ENCODE data around the gene SLC8A3.

The SLC8A3 gene

GRCh38 chr14:70118064-70118463, 70.7 kb downstream of the SLC8A3 start:
- H3K4me2 ChIP-seq (ENCODE audit: low read depth, low read length, poor library complexity, severe bottlenecking) = no peak overlapping the region
- H3K9me2 ChIP-seq (replicated peaks; ENCODE audit: low read depth, low read length) = no peaks in the 10 kb centered on the region
- H3K36me3 ChIP-seq (ENCODE audit: insufficient read depth, low read length) = no peaks in the 10 kb centered on the region
- no peaks in the 10 kb centered on the region for H3K9me3 ChIP-seq (ENCODE audit: insufficient read depth, low read depth, low read length)
- TF ChIP-seq EZH2phosphoT487 (IDR thresholded peaks at IDR 0.05; ENCODE audit: borderline replicate concordance) (no peak), CTCF (conservative IDR thresholded peaks at IDR 0.05; ENCODE audit: low read length) (no peak)
- H3K4me1 ChIP-seq (ENCODE audit: insufficient read depth, low read length, poor library complexity, severe bottlenecking) = no peaks in the 10 kb centered on the region
- no peaks in the 10 kb centered on the region for H3K27me3 ChIP-seq (ENCODE audit: insufficient read depth, low read length, poor library complexity, severe bottlenecking)
- no peaks in the 10 kb centered on the region for H3K79me2 ChIP-seq (ENCODE audit: insufficient read depth, low read length)
- H3F3A ChIP-seq (ENCODE audit: low read depth) = no peaks in the 10 kb centered on the region
- H4K20me1 ChIP-seq (ENCODE audit: insufficient read depth, low read length, poor library complexity, severe bottlenecking) = no peaks in the 10 kb centered on the region
- no peak overlapping the region for H3K4me3 ChIP-seq (ENCODE audit: low read length, poor library complexity, severe bottlenecking)
- no peak overlapping the region for H2AFZ ChIP-seq (ENCODE audit: low read length)
- H3K9ac ChIP-seq (ENCODE audit: low read depth, low read length, poor library complexity, severe bottlenecking) = no peak overlapping the region

- Histone ChIP-seq H3K79me2 (ENCODE audit: insufficient read depth, low read length) (no peaks in the 10 kb centered on the region), H3K4me3 (ENCODE audit: low read length, poor library complexity, severe bottlenecking) (no peak overlapping the region), H2AFZ (ENCODE audit: low read length) (no peak overlapping the region), H3K9me2 (replicated peaks; ENCODE audit: low read depth, low read length) (no peaks in the 10 kb centered on the region), H4K20me1 (ENCODE audit: insufficient read depth, low read length, poor library complexity, severe bottlenecking) (no peaks in the 10 kb centered on the region), H3K4me2 (ENCODE audit: low read depth, low read length, poor library complexity, severe bottlenecking) (no peak overlapping the region), H3K4me1 (ENCODE audit: insufficient read depth, low read length, poor library complexity, severe bottlenecking) (no peaks in the 10 kb centered on the region), H3K36me3 (ENCODE audit: insufficient read depth, low read length) (no peaks in the 10 kb centered on the region), H3K9me3 (ENCODE audit: insufficient read depth, low read depth, low read length) (no peaks in the 10 kb centered on the region), H3F3A (ENCODE audit: low read depth) (no peaks in the 10 kb centered on the region), H3K9ac (ENCODE audit: low read depth, low read length, poor library complexity, severe bottlenecking) (no peak overlapping the region), H3K27me3 (ENCODE audit: insufficient read depth, low read length, poor library complexity, severe bottlenecking) (no peaks in the 10 kb centered on the region)
- no peak for TF ChIP-seq EZH2phosphoT487 (IDR thresholded peaks at IDR 0.05; ENCODE audit: borderline replicate concordance)
- no peak for TF ChIP-seq CTCF (conservative IDR thresholded peaks at IDR 0.05; ENCODE audit: low read length)
Measured at GRCh38 chr14:70116278-70116677, 72.5 kb downstream of the SLC8A3 start.

DNA sequence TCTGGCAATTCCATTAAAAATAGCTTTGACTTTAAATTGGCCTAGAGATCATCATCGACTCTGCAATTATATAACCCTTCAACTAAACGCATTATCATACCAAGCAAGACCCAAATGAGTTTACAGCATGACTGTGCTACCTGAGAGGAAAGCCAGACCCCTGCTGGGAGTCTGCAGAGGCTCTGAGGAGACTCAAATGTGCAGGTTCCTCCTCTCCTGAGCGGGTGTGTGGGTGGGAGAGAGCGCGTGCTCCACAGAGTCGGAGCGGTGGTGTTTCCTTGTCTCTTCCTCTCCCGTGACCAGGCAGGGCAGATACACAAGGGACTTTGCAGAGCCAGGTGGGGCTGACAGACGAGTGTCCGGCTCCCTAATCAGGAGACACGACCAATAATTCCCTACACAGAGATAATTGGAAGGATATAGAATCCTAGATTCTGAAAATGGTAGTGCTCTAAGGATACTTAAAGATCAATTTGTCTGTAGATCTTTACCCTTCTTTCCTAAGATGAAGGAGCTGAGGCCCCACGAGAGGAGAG, 74.1 kb downstream of the SLC8A3 start:
- Histone ChIP-seq H3K9me2 (replicated peaks; ENCODE audit: low read depth, low read length) (no peaks in the 10 kb centered on the region), H3K4me1 (ENCODE audit: insufficient read depth, low read length, poor library complexity, severe bottlenecking) (no peaks in the 10 kb centered on the region), H4K20me1 (ENCODE audit: insufficient read depth, low read length, poor library complexity, severe bottlenecking) (no peaks in the 10 kb centered on the region), H3K9ac (ENCODE audit: low read depth, low read length, poor library complexity, severe bottlenecking) (no peak overlapping the region), H3K27me3 (ENCODE audit: insufficient read depth, low read length, poor library complexity, severe bottlenecking) (no peaks in the 10 kb centered on the region), H3K36me3 (ENCODE audit: insufficient read depth, low read length) (no peaks in the 10 kb centered on the region), H3K79me2 (ENCODE audit: insufficient read depth, low read length) (no peaks in the 10 kb centered on the region), H3K4me3 (ENCODE audit: low read length, poor library complexity, severe bottlenecking) (no peak overlapping the region), H3K4me2 (ENCODE audit: low read depth, low read length, poor library complexity, severe bottlenecking) (no peak overlapping the region), H3F3A (ENCODE audit: low read depth) (no peaks in the 10 kb centered on the region), H3K9me3 (ENCODE audit: insufficient read depth, low read depth, low read length) (no peaks in the 10 kb centered on the region), H2AFZ (ENCODE audit: low read length) (no peak overlapping the region)
- TF ChIP-seq CTCF (conservative IDR thresholded peaks at IDR 0.05; ENCODE audit: low read length) = no peak
- no peak for TF ChIP-seq EZH2phosphoT487 (IDR thresholded peaks at IDR 0.05; ENCODE audit: borderline replicate concordance)

Data from Loucy (cell line).